Stimulated activated CD8-positive, alpha-beta memory T cell treated with anti-CD3 and anti-CD28 coated beads, Interleukin-15, amount 100 ng/mL, for 24 hours (primary cell): ENCODE measurements around the gene DTNB.

Experiments used
- DNase-seq: peaks from one replicate; pipeline ENCODE4 v3.0.0-alpha.2; 2020; ENCODE audit warnings: low read depth

Gene DTNB

GRCh38 chr2:25454824-25455611, 218.4 kb downstream of the DTNB start:
- no peak for DNase-seq

DNA sequence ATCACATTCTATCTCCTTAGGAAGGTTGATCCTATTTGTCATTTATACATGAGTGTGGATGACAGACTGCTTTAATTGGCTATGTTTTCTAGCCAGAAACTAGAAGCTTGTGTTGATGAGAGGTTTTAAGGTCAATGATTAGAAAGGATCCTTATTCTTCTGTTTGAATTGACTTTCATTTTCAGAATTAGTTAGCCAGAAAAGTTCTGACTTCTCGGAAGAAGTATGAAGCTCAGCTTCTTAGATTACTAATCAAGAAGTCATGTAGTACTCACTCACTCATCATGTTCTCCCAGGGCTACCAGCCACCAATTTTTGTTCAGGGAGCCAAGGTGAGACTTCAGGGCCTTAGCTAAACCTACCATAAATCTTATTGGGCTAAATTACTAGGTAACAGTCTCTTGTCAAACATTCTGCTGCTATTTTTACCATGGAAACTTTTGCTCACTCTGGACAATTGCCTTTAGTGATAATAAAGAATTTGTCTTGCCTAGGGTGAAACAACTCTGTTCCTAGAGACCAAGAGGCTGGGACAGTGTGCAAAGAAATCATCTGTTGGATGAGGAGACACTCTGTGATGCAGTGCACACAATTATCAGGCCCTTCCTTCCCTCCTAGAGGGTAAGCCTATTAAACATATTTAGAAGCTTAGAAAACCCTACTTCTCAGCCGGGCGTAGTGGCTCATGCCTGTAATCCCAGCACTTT, 220.0 kb downstream of the DTNB start:
- no peak for DNase-seq

- DNase-seq: no peak
Measured at GRCh38 chr2:25448808-25449207, 224.6 kb downstream of the DTNB start.

- no peak for DNase-seq
Measured at GRCh38 chr2:25447018-25447417, 226.4 kb downstream of the DTNB start.

GRCh38 chr2:25446122-25446521, 227.3 kb downstream of the DTNB start:
- DNase-seq: no peak

DNA sequence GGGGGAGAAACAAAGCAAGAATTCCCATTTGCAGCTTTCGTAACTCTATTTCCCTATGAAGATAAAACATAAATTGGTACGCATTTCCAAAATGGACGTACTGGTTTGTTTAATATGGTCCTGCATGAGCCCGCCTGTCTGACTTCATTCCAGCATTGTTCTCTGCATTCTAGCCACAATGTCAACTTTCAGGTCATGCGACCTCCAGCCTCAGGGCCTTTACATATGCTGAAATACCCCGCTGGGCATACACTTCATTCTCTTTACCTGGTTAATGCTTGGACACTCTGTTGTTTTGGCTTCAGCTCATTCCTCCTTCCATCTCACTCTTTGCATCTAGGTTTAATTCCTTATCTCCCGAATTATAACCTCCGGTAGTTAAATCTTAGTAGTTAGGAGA, 227.9 kb downstream of the DTNB start:
- no peak for DNase-seq

GRCh38 chr2:25444608-25445270, 228.6 kb downstream of the DTNB start:
- no peak for DNase-seq

DNA sequence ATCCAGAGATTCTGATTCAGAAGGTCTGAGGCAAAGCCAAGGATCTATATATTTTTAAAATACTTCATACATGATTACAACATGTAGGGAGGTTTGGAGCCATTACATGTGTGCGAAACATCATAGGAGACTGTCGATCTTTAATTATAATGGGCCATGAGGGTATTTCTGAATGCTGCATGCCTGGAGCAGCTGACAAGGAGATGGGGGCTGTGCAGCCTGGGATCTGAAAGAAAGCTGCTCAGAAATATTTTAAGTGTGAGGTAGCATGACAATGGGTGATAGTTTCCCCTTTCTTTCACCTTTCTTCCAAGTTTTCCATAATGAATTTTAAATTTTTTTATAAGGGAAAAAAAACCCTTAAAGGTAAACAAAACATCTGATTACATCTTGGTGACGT, 229.6 kb downstream of the DTNB start:
- DNase-seq: no peak

DNA sequence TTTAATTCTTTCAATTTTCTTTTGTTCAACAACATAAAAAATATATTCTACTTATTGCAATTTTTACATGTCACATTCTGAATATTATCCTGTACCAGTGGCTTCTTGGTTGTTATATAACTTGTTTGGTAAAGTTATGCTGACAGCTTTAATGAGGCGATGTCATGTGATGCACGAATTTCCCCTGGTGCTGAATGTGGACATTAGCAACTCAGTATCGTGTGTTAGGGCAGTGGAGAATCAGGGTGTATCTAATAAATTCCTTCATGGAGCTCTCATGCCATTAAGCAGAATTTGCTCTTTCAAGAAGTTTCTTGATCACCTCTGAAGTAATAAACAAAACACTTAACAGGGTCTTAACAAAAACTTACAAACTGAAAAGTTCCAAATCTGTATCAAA, 232.0 kb downstream of the DTNB start:
- no peak for DNase-seq

DNA sequence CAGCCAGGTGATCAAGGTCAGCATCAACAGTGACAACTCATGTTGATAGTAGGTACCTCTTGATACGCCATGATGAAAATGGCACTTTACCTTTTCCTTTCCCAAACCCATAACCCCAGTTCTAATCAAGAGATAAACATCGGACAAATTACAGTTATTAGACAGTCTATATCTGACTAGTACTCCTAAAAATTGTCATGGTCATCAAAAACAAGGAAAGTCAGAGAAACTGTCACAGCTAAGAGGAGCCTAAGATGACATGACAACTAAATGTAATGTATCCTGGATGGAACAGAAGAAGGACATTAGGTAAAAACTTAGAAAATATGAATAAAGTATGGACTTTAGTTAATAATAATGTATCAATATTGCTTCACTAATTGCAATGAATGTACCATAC, 234.6 kb downstream of the DTNB start:
- DNase-seq: no peak

GRCh38 chr2:25437881-25438662, 235.3 kb downstream of the DTNB start:
- DNase-seq: no peak

DNA sequence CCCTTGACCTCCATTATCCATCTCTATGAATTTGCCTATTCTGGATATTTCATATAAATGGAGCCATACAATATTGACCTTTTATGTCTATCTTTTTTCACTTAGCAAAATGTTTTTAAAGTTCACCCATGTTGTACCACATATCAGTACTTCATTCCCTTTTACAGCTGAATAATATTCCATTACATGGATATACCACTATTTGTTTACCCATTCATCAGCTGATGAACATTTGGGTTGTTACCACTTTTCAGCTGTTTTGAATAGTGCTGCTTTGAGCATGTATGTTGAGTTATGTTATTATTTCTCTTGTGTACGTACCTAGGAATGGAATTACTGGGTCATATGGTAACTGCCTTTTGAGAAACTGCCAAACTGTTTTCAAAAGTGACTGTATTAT, 238.0 kb downstream of the DTNB start:
- no peak for DNase-seq

GRCh38 chr2:25431604-25432003, 241.8 kb downstream of the DTNB start:
- no peak for DNase-seq

DNA sequence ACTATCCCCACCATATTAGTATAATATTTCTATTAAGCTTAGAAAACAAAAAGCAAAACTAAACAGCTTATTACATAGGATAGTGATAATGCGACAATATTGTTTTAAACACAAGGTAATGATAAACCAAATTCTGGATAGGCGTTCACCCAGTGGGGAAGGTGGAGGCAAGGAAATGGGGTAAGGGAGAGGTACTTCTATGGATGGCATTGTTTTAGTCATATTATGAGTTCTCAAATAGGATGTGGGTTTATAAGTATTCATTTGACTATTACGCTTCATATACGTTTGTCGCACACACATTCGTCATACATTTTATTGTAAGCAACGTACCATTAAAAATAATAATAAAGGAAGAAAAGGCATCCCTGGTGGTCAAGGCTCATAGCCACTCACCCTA, 242.8 kb downstream of the DTNB start:
- DNase-seq: no peak

GRCh38 chr2:25426326-25426725, 247.1 kb downstream of the DTNB start:
- no peak for DNase-seq

DNA sequence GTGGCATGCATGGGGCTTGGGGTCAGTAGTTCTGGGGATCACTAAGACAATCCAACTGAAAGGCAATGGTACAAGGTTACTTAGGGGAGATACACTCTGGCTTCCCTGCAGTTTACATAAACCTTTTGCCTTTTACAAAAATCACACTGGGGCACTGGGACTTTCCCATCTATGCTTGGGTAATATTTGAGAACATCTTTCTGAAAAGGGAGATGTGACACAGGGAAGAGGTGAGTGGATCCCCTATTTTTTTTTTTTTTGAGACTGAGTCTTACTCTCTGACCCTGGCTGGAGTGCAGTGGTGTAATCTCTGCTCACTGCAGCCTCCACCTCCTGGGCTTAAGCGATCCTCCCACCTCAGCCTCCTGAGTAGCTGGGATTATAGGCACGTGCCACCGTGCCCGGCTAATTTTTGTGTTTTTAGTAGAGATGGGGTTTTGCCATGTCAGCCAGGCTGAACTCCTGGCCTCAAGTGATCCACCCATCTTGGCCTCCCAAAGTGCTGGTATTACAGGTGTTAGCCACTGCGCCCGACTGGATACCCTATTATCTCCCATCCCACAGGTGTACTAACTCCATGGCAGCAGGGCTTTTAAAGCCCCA, 248.8 kb downstream of the DTNB start:
- no peak for DNase-seq

DNA sequence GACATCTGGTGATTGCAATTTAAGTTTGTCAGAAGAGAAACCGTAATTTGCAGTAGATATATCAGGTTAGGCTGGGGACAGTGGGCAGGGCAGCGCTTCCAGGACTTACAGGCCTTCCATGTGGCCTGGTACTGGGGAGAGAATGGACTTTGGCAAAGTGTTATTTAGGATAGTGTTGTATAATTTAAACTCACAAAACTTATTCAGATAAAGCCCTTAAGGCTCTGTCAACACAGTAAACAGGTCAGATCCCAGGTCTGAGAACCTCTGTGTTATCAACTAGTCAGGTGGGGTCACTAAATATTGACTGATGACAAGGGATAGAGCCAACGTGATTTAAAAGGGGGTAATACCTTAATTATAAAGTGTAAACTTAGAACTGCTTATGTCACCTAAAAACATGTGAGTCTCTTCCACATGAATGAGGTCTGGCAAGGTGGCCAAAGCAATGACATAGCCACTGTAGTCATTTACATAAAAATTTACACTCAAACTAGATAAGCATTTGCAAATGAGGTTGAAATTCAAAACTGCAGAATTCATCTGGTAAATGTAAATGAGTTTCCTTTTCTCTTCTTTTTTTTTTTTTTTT, 251.5 kb downstream of the DTNB start:
- DNase-seq: no peak

GRCh38 chr2:25421289-25421688, 252.1 kb downstream of the DTNB start:
- no peak for DNase-seq

- no peak for DNase-seq
Measured at GRCh38 chr2:25420820-25421237, 252.5 kb downstream of the DTNB start.

DNA sequence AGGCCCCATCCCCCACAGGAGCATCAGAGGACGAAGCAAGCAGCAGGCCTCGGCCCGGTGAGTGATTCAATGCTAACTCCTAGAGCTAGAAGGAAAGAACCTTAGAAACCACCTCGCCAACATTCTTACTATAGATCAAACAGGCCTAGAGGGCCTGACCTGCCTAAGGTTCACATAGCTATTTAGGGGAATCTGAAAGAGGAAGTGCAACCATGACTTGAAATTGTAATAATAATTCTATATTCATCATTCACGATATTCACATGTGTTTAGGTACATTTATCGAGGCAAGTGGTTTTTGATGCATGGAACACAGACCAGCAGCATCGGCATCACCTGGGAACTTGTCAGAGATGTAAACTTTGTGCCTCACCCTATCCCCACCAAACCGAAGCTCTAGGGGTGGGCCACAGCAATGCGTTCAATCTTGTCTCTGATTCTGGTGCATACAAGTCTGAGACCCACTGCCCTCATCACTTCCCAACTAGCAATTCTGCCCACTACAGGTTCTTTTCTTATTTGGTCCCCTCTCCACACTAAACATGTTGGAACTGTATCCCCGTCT, 253.6 kb downstream of the DTNB start:
- no peak for DNase-seq
